ENCODE measurements around the gene C1QTNF6. TPM values are rescaled to one million over a fixed set of nuclear protein-coding genes. Genes with fewer than 3 reads are reported as not detected.

Gene C1QTNF6
- total RNA-seq, 2 experiments from 2014 or later = 7.3 to 19.6 TPM

DNA sequence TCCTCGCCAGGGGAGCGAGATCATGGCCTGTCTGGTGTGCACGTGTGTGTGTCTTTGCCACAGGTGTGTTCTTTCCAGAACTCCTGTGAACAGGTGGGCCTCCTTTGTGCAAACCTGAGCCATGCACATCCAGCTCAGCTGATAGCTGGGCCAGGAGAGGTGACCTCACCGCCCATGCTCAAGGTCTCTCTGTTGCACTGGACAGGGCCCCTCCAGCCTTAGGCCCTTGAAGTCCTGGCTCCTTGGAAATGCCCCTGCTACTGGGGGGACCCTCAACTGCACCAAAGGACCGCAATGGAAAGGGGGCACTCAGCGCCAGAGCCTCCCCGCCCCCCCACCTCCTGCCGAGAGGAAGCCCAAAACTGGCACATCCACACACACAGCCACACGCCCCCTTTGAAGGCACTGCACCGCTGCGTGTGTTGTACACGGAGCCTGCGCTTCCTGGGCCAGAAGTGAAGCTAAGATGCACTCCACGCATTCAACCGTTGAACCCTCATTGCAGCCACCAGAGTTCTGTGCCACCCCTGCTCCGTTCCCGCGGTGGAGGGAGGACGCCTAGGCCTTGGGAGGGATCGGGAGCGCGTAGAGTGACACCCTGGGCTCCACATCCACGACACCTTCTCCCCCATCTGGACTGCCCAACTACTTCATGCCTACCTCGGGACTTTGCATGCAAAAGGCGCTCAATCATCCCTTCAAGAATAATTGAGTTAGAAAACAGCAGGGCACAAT, 21.9 kb downstream of the C1QTNF6 start:
- Histone ChIP-seq H3K9me3 (ENCODE audit: low read length) (peaks cover 11% of the 10 kb centered on the region; the same call in 1 of the 2 replicates), H3K79me2 (ENCODE audit: insufficient read depth, low read depth, low read length) (no peaks in the 10 kb centered on the region), H3K4me2 (ENCODE audit: low read length) (no peak overlapping the region), H3K27ac (ENCODE audit: low read depth, low read length, poor library complexity, severe bottlenecking) (no peak overlapping the region), H4K20me1 (ENCODE audit: insufficient read depth, low read length) (no peaks in the 10 kb centered on the region), H3K9me2 (ENCODE audit: insufficient read depth, low read length) (no peaks in the 10 kb centered on the region), H3K4me3 (ENCODE audit: low read depth, low read length, poor library complexity, severe bottlenecking) (no peak overlapping the region), H2AFZ (ENCODE audit: low read length) (no peak overlapping the region), H3K36me3 (ENCODE audit: insufficient read depth, low read length) (no peaks in the 10 kb centered on the region), H3K4me1 (ENCODE audit: insufficient read depth, low read length, poor library complexity, severe bottlenecking) (peaks cover 3% of the 10 kb centered on the region)
- DNase-seq (ENCODE audit: low spot score) = no peak
- no peak for TF ChIP-seq EZH2phosphoT487 (IDR thresholded peaks at IDR 0.05; ENCODE audit: borderline replicate concordance, low read depth, low read length)
- TF ChIP-seq, protein P1, sequence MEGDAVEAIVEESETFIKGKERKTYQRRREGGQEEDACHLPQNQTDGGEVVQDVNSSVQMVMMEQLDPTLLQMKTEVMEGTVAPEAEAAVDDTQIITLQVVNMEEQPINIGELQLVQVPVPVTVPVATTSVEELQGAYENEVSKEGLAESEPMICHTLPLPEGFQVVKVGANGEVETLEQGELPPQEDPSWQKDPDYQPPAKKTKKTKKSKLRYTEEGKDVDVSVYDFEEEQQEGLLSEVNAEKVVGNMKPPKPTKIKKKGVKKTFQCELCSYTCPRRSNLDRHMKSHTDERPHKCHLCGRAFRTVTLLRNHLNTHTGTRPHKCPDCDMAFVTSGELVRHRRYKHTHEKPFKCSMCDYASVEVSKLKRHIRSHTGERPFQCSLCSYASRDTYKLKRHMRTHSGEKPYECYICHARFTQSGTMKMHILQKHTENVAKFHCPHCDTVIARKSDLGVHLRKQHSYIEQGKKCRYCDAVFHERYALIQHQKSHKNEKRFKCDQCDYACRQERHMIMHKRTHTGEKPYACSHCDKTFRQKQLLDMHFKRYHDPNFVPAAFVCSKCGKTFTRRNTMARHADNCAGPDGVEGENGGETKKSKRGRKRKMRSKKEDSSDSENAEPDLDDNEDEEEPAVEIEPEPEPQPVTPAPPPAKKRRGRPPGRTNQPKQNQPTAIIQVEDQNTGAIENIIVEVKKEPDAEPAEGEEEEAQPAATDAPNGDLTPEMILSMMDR (conservative IDR thresholded peaks at IDR 0.05; ENCODE audit: low read length) = no peak; the same call in 1 of the 2 replicates
- ChIA-PET CTCF (ENCODE audit: unreplicated experiment) (interaction anchor here (0.6 kb wide), 1 partner anchor 17 kb away, joined by 3 read pairs; no protein-coding TSS in a partner anchor), POLR2A (no interaction called here)
- no TSS peak for BruUV-seq (replicated peaks)
- intact Hi-C loops (cut with micrococcal nuclease; ENCODE audit: unreplicated experiment) = loop anchor here (1.0 kb wide), 2 partner anchors 32 to 95 kb away; no protein-coding TSS in a partner anchor

DNA sequence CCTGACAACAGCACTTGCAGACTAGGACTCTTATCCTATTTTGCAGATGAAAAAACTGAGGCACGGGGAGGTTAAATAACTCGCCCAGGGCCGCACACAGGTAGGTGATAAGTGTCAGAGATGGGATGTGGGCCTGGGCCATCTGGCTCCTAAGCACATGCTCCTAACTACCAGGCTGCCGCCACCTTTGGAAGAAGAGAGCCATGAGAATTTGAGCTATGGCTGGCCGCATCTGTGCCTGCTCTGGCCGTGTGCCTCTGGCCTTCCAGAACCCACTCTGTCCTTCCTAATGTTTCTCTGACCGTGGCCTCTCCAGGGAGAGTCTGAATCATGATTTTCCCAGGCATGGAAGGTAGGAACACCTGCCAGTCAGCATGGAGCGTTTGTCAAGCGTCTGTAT, 23.0 kb downstream of the C1QTNF6 start:
- H3K4me1 ChIP-seq (ENCODE audit: insufficient read depth, low read length, poor library complexity, severe bottlenecking) = peaks cover 3% of the 10 kb centered on the region
- no peak overlapping the region for H3K4me3 ChIP-seq (ENCODE audit: low read depth, low read length, poor library complexity, severe bottlenecking)
- CTCF ChIA-PET (ENCODE audit: unreplicated experiment) = no interaction called here
- H3K4me2 ChIP-seq (ENCODE audit: low read length) = no peak overlapping the region
- peaks cover 15% of the 10 kb centered on the region; the same call in 1 of the 2 replicates for H3K9me3 ChIP-seq (ENCODE audit: low read length)
- DNase-seq (ENCODE audit: low spot score) = no peak
- TF ChIP-seq EZH2phosphoT487 (IDR thresholded peaks at IDR 0.05; ENCODE audit: borderline replicate concordance, low read depth, low read length) = no peak
- TF ChIP-seq, protein P1 (conservative IDR thresholded peaks at IDR 0.05; ENCODE audit: low read length) = no peak
- intact Hi-C loops (cut with micrococcal nuclease; ENCODE audit: unreplicated experiment) = no loop called here
- no peak overlapping the region for H2AFZ ChIP-seq (ENCODE audit: low read length)
- BruUV-seq (replicated peaks) = no TSS peak
- no peaks in the 10 kb centered on the region for H3K36me3 ChIP-seq (ENCODE audit: insufficient read depth, low read length)
- POLR2A ChIA-PET = interaction anchor here (0.6 kb wide), 1 partner anchor 556 kb away, joined by 3 read pairs; no protein-coding TSS in a partner anchor
- H3K9me2 ChIP-seq (ENCODE audit: insufficient read depth, low read length) = no peaks in the 10 kb centered on the region
- H3K27ac ChIP-seq (ENCODE audit: low read depth, low read length, poor library complexity, severe bottlenecking) = no peak overlapping the region
- no peaks in the 10 kb centered on the region for H3K79me2 ChIP-seq (ENCODE audit: insufficient read depth, low read depth, low read length)
- H4K20me1 ChIP-seq (ENCODE audit: insufficient read depth, low read length) = no peaks in the 10 kb centered on the region

DNA sequence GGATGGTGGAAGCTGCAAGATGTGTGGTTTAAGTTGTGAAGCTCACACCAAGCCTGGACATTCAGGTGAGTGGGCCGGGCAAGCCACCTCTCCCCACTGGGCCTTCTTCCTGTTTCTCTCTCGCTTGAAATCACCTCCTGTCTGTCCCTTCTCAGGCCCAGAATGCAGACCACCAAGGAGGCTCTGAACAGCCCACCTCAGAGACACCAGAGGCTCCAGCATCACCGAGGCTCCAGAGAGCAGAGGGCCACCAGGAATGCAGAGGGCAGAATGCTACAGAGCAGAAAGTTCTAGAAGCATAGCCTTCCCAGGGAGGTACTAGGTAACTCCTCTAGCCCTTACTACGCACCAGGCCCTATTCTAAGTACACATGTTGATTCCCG, 23.6 kb downstream of the C1QTNF6 start:
- BruUV-seq (replicated peaks) = no TSS peak
- Histone ChIP-seq H3K4me2 (ENCODE audit: low read length) (no peak overlapping the region), H3K79me2 (ENCODE audit: insufficient read depth, low read depth, low read length) (no peaks in the 10 kb centered on the region), H3K9me3 (ENCODE audit: low read length) (peaks cover 15% of the 10 kb centered on the region; the same call in 1 of the 2 replicates), H3K36me3 (ENCODE audit: insufficient read depth, low read length) (no peaks in the 10 kb centered on the region), H3K4me1 (ENCODE audit: insufficient read depth, low read length, poor library complexity, severe bottlenecking) (peaks cover 3% of the 10 kb centered on the region), H3K4me3 (ENCODE audit: low read depth, low read length, poor library complexity, severe bottlenecking) (no peak overlapping the region), H3K27ac (ENCODE audit: low read depth, low read length, poor library complexity, severe bottlenecking) (no peak overlapping the region), H4K20me1 (ENCODE audit: insufficient read depth, low read length) (no peaks in the 10 kb centered on the region), H3K9me2 (ENCODE audit: insufficient read depth, low read length) (no peaks in the 10 kb centered on the region), H2AFZ (ENCODE audit: low read length) (0 out of 2 replicates have a peak overlapping the region, but pooled peaks have one; percentile 37)
- intact Hi-C loops (cut with micrococcal nuclease; ENCODE audit: unreplicated experiment) = no loop called here
- ChIA-PET POLR2A (no interaction called here), CTCF (ENCODE audit: unreplicated experiment) (no interaction called here)
- DNase-seq (ENCODE audit: low spot score) = no peak
- TF ChIP-seq, protein P1 (conservative IDR thresholded peaks at IDR 0.05; ENCODE audit: low read length) = no peak
- TF ChIP-seq EZH2phosphoT487 (IDR thresholded peaks at IDR 0.05; ENCODE audit: borderline replicate concordance, low read depth, low read length) = no peak
